ENCODE data around the gene GALNT5.

GALNT5 gene

DNA sequence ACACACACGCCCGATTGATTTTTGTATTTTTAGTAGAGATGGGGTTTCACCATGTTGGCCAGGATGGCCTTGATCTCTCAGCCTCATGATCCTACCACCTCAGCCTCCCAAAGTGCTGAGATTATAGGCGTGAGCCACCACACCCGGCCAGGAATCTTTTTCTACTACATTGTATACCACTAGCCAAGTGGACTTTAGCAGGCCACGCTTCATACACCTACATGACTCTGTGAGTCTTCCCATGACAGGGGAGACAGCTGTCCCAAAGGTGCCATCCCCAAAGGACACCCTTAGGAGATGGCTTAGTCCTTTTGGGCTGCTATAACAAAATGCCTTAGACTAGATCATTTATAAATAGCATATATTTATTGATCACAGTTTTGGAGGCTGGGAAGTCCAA is 35.3 kb downstream of the GALNT5 start:
- DNase-seq (ENCODE audit: low read depth), result no peak

DNA sequence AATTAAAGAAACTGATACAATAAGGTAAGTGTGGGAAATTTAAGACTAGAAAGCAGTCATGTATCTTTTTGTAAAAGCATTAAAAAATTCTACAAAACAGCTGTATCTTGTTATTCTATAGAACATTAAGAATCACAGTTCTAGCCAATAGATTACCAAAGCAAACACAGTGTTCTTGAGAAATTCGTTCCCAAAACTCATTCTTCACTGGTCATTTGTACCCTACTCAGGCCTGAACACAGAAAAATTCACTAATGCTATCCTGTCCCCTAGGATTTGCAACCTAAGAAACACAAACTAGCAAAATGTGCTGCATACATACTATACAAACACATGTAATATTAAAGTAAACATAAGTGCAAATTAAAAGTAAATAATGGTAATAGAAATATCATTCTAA is 39.0 kb downstream of the GALNT5 start:
- DNase-seq (ENCODE audit: low read depth), result no peak

DNA sequence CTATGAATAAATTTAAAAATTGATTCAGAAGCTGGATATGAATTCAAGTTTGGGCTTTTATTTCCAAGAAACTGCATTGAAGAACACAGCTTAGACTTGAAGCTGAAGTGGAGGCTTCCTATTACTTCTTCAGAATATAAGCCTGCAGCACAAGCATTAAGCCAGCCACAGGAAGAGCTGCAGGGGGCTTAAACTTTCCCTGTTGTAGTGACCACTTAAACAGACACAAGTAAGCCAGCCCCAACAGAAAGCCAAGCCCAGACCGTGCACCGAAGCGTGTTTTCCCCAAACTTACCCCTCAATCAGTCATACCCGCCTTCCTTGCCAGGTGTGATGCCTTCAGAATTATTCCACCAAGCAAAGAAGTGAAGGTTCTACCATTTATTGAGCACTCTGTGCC is 39.5 kb downstream of the GALNT5 start:
- no peak for DNase-seq (ENCODE audit: low read depth)

DNA sequence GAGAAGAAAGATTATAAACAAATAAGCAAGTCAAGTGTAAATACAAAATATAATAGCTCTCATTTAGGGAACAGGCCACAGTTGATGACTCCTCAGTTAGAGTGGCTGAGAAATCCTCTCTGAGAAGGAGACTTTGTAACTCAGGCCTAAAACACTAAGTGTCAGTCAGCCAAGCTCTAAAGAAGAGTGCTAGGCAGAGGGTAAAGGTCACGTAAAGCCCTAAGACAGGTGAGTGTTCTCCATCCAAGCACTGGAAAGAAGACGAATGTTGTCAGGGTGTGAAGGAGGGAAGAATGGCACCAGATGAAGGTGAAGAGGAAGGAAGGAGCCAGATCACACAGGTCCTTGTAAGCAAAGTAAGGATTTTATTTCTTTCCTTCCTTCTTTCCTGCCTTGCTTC is 43.8 kb downstream of the GALNT5 start:
- no peak for DNase-seq (ENCODE audit: low read depth)

DNA sequence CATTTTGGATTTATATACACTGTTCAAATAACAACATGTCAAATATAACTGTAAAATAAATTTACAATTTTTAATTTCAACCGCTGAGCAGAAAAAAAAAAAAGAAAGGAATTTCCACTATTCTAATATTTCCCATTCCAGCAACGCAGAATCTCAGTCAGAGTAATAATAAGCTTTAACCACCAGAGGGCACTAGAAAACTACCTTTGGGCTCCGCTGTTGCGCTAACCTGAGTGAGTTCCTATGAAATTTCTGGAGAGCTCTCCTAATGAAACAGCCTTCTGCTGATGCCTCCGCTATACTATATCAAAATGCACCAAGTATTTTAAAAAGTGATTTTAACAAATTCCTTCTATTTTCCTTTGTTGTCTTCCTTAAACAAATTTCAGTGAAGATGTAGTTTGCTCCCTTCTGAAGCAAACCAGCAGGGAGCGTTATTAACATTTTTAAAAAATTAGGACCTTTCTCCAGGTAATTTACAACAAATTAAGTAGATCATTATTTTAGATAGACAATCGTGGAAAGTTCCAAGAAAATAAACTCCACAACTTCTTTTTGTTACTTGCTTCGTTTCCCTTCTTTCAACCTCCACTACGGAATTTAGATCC is 45.1 kb downstream of the GALNT5 start:
- no peak for DNase-seq (ENCODE audit: low read depth)

DNA sequence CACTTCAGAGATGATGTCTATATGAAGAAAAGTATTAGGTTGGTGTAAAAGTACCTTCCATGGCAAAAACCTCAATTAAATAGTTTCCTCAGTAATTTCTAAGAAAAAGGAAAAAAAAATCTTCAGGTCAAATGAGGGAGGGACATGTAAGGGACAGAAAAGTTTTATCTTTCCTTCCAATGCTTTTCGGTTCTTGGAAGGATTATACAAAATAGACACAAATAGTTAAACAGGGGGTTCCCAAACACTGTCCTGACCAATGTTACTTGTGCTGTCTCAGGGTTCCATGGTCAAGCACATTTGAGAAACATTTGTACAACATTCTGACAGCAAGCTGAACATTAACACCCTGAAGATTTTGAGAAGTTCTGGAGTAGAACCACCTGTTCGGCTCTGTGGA is 46.1 kb downstream of the GALNT5 start:
- DNase-seq (ENCODE audit: low read depth), result no peak

DNA sequence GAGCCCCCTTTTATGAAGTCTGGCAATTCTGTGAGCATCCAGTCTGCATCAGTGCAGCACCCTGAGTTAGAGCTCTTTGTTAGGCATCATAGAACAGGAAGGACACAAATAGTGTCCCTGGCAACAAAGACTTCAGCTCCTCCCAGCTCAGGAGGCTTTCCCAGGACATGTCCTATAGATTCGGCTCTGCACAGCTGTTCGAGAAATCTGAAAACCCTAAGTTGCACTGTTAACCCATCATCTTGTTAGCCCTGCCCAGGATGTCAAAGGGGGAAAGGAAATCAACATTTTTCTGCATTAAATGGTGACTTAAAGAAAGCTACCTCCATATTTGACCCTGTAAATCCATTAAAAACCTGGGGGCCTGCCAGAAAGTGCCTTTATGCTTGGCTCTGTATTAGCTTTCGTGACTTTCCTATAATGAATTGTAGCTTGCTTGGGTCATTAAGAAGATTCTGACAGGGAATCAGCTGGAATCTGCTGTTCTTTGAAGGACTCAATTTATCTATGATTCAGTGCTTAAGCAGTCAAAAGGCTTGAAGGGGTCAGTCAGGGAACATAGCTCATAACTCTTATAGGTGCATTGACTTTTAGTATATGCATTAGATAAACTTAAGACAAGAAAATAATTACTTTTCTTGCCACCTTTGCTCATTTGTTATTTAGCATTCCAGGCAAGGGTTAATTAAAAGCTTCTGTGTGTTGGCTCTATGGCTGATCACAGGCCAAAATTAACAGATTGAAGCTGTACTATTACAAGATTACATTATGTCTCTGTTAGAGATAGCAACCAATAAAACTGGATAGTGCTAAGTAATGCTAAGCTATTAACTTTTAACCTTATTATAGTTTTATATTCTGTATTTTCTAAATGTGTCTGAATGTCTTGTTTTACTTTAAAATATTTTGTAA is 47.6 kb downstream of the GALNT5 start:
- DNase-seq (ENCODE audit: low read depth), result no peak

DNA sequence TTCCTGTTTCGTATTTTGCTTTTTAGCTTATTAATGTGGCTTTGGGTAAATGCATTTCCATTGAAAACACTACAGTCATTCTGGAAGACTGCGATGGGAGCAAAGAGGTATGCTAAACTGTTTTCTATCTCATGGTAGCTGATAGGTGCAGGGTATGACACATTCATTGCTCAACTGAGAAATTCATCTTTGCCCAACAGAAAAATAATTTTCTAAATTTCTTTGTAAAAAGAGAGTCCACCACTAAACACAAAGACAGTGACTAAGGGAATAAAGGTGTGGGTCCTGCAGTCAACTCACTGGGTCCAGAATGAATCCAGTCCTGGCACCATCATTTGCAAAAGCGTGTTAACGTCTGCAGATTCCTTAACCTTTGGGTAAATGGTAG is 48.2 kb downstream of the GALNT5 start:
- no peak for DNase-seq (ENCODE audit: low read depth)

DNA sequence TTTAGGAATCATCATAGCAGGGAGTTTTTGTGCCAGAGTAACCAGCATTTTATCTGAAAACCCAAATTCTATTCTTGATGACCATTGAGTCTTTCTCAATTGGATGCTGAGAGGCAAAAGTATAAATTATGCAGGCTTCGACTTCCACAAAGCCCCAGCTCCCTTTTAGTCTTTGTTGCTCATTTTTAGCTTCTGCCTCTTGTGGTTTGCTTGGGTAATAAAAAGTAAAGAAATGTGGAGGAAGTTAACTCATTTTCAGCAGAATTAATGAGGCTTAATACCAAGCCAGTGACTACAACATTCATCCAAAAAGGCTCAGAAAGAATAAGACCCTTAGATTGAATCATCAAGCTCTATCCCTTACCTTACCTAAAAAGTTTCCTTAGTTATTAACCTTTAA is 49.5 kb downstream of the GALNT5 start:
- DNase-seq (ENCODE audit: low read depth), result no peak

DNA sequence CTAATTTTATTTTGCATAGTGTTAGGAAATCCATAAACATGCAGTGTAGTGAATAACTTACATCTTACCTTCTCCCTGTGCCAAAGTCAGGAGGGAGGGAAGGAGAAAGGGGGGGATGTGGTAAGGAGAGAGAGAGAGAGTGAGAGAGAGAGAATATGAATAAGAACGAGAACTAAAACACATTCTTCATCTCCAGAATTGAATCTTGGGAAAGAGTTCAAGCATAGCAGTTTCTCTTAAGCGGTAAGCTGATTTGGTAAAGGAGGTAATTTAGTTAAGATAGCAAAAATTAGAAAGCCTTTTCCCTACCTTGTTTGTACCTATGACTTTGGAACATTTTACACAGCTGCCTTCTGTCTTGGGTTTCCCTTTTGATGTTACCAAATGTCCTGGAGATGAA is 52.4 kb downstream of the GALNT5 start:
- DNase-seq (ENCODE audit: low read depth), result no peak

DNA sequence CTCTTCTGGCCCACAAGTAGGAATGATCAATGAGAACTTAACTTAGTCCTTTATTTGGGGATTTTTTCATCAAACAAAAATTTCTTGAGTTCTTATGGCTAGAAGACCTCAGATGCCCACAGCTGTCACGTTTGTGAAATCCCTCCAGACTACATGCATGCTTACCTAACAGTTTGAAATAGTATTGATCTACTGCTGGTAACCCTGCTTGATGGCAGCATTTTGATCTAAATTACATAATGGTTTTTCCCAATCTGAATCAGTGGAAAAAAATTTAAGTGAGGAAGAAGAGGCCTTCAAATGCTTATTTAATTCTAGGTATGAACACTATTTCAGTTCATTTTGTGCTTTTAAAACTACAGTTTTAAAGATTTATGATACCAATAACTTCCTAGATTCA is 54.2 kb downstream of the GALNT5 start:
- no peak for DNase-seq (ENCODE audit: low read depth)

DNA sequence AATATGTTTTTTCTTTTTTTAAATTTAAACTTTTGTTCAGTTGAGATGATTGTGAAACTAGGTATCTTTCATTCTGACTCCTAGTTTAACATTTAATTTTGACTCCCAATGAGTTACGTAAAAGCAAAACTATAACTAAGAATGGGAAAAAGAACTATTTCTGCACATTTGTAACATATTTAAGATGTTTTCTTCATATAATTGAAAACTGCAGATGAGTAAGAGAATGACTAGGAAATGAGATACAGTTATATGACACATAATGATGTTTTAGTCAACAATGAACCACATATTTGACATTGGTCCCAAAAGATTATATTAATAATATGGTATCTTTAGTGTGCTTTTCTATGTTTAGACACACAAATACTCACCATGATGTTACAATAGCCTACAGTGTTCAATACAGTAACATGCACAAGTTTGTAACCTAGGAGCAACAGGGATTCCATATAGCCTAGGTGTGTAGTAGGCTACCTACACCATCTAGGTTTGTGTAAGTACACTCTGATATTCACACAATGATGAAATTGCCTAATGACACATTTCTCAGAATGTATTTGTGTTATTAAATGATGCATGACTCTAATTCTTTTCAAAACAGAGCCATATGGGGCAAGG is 55.5 kb downstream of the GALNT5 start:
- DNase-seq (ENCODE audit: low read depth), result no peak

DNA sequence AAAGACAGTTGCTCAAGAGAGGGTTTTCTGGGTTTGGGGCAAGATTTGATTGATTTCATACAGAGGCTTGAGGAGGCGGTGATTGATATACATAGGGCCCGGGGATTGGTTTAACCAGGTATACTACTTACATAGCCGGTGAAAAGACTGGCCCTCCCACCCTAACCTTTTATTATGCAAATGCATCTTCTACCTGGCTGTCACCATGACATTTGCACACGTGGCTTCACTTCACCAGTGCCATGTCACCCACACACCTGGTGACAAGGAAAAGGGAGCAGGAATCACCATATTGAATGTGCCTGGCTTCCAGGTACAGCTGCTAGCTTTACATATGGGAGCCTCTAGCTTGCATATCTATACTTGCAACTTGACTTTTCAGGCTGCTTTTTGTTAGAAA is 58.4 kb downstream of the GALNT5 start:
- no peak for DNase-seq (ENCODE audit: low read depth)

DNA sequence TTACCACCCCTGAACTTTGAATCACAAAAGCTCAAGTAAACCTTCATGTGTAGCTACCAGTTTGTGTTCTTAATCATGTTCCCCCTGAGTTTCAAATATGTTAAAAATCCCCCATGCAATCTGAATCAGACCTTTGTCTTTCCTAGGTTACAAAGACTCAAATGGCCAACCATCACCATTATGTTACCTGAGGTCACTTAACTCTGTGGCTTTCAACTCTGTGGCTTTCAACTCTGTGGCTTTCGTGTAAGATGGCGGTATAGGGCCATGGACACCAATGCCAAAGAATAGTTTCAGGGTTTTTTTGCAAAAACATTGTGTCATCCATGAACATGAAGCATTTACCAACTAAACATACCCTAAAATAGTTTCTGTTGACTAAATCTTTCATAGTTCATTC is 61.4 kb downstream of the GALNT5 start:
- no peak for DNase-seq (ENCODE audit: low read depth)

DNA sequence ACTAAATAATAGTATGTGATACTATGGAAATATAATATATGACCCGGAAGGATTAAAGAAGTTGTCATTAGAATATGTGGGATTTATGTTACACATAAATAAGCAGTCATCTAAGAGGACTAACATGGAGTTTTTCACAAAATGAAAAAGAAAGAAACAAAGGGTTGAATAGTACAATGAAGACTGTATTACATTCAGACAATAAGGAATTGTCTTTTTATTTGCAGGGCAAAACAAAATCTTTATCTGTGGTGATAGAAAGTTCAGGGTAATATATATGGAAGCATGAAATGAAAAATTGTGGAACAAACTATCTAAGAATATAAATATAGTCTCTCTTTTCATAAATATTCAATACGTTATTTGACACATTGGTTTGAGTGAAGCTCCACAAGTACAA is 62.3 kb downstream of the GALNT5 start:
- no peak for DNase-seq (ENCODE audit: low read depth)

DNA sequence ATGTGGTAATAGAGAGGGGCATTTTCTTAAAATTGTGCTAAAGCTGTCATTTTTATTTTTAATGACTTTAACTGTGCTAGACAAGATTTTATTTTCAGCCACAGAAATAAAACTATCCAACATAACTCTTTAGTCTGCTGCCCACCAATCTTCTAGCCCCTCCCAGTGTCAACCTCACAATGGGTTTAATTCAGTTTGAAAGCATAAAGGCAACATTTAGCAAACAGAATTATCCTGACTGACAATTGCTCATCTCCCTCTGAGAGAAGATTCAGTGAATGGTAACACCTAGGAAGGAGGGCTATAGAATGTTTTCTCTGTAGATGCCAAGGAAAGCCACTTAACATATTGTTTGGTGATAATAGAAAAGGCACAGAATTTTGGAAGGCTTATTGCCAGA is 62.9 kb downstream of the GALNT5 start:
- DNase-seq (ENCODE audit: low read depth), result no peak

DNA sequence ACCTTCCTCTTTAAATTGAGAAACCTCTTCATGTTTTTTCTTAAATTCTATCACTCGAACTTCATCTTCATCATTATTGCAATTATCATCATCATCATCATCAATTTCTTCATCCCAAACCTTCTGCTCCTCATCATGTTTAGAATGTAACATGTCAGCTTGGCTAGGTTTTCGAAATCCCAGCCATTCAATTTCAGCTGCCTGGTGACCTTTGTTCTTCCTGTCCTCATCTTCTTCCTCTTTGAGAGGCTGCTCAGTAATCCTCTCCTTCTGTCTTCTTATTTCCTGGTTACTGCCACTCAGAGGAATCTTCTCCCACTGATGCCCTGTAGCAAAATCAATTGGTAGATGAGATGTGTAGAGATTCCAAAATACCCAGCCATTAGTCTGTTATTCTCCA is 64.0 kb downstream of the GALNT5 start:
- DNase-seq (ENCODE audit: low read depth), result no peak

DNA sequence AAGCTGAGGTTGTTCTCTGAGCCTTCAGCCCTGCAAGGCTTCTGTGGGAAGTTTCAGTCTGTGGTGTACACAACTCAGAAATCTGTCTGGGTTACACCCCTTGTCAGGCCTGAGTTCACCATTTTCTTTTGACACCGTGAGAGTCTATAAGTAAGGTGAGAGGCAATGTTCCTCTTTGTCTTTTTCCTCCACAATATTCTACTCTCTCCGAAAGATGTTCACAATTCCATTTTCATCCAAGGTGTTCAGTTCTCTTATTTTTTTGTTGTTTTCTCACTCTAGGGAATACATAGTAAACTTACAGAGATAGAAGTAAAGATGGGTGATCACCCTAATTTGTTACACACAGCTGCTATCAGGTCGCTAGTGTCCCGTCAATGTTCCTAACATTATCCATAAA is 64.9 kb downstream of the GALNT5 start:
- DNase-seq (ENCODE audit: low read depth), result no peak

DNA sequence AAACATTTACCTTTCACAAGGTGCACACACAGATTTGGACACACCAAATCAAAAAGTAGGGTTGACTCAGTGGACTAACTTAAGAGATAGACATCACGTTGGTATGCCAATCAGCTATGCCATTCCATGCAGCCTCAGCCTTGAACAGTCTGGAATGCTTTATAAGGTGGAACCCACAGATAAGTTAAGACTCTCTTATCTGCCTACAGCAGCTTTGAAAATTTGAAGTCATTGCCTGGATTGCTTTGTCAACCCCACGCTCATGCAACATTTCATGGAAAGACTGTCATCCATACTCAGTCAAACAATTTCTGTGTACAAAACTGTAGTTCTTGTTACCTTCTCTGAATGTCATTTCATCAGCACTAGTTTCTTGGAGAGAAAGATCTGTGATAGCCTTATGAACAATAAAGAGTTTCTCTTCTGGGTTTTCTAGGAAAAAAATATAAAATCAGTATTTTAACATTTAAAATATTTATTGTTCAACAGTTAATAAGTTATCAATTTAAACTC is 66.9 kb downstream of the GALNT5 start:
- no peak for DNase-seq (ENCODE audit: low read depth)

DNA sequence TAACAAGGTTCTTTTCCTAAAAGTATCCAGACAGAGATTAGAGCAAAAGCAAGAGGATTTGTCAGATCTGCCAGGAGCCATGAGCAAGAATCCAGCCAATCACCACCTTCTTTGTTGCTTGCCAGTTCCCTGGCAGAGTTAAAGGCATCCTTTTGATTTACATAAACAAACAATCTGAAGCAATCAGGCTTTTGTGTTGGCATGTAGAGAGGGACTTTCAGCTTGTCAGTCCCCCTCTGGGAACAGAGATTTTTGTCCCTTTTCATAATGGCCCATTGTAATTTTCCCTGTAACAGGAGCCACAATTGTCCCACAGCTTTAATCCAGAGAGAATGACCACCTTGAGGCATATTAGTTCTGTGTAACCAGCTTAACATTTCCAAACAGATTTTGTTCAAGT is 68.3 kb downstream of the GALNT5 start, which contains the start of gene ERMN:
ERMN (minus strand) TSS at position 39 of the 400 bp plus-strand sequence. CDS start 182 bp downstream, outside the sequence.
- no peak for DNase-seq (ENCODE audit: low read depth)

DNA sequence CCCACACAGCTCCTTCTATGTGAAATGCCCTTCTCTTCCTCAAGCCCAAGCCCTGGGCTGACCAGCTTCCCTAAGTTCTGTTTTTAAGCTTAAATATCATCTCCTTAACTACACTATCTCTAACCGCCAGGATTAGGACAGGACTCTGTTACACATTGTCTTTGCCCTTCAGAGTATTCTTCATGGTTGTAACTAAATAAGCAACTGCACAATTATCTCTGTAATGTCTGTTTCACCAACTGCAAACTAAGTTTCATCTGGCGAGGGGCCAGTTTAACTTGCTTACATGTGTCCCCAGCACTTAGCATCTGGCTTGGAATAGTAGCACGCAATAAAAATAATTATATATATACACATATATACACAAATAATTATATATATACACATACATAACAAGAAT is 69.2 kb downstream of the GALNT5 start:
- DNase-seq (ENCODE audit: low read depth), result no peak

DNA sequence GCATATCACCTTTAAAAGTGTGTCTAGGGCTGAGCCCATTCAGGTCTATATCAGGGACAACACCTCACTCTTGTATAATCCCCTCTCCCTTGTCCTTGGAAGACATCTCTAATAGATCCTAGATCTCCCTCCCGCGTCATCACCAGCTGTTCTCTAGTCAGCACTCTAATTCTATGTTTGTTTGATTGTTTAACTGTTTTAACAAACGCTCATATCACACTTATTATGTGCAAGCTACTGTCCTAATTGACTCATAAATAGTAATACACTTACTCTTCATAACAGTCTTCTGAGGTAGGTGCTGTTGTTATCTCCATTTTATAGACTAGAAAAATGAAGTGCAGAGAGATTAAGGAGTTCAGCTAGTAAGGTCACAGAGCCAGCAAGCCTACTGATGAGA is 69.7 kb downstream of the GALNT5 start:
- DNase-seq (ENCODE audit: low read depth), result no peak

Measured in non-pigmented ciliary epithelial cell (primary cell).